Stimulated activated CD4-positive, alpha-beta T cell treated with anti-CD3 and anti-CD28 coated beads, Interleukin-15, amount 100 ng/mL, for 48 hours (primary cell): Measurements from ENCODE around the gene IFRD2.
"Not testable (repeated sequence)": the region's sequence is repeated elsewhere in the genome, so short reads cannot be mapped to it uniquely, and the experiment has no call there.

ENCODE experiments used
- DNase-seq, 2 donors: peaks; one replicate each; pipeline ENCODE4 v3.0.0-alpha.2; 2020; ENCODE audit warnings: low read depth in 2 of 2

The IFRD2 gene

DNA sequence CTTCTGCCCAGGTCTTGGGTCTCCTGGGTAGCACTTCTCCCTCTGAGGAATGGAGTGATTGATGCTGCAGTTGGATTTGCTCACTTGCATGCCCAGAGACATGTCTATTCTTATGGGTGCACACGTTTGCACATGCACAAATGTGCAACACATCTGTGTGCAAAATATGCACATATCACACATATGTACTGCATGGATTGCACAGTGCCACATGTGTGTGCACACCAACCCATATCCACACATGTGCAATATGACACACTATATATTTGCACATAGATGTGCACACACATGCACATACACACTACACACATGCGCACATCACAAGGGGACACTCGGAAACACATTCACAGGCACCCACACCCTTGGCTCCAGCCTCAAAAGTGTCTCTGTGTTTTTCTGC lies 24.0 kb downstream of the IFRD2 start:
- no peak for DNase-seq

DNA sequence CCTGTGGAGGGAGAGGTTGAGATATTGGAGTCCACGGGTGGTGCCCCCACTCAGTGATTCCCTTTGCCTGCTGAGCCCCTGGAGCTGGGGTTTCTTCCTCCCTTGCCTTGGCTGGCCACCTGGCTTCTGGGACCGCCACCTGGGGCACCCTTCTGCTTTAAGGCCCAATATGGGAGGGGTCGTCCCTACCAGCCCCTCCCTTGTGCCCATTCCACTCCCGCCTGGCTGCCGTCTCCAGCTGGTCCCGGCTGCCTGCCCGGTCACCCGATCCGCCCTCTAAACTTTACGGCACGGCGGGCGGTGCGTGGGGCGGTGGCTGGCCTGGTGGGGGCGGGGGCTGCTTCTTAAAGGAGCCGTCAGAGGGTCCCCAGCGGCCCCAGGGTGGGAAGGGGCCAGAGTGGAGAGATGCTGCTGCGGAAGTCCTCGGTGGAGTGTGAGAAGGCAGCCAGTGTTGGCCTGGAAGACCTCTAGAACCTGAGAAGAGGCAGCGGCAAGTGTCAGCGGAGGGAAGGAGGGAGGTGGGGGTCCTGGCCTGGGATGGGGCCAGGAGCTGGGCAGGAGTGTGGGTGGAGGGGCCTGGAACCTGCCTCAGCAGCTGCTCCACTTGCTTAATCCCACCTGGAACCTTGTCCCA lies 24.8 kb downstream of the IFRD2 start:
- DNase-seq = no peak

DNA sequence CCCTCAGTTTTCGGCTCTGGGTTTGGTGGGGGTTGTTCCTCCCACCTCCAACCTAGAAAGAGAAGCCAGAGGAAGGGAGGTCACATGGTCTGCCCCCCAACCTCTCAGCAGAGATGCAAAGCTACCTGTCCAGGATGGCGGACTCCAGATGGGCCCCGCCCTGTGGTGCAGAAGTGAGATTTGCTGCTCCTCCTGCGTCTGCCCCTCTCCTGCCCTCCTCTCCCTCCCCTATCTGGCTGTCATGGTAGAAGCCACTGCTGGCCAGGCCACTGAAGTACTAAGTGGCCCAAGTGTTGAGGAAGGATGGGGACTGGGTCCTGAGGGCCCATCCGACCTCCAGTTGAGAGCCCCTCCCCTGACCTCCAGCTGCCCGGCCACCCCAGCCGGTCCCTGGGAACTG lies 25.4 kb downstream of the IFRD2 start:
- DNase-seq = no peak

DNA sequence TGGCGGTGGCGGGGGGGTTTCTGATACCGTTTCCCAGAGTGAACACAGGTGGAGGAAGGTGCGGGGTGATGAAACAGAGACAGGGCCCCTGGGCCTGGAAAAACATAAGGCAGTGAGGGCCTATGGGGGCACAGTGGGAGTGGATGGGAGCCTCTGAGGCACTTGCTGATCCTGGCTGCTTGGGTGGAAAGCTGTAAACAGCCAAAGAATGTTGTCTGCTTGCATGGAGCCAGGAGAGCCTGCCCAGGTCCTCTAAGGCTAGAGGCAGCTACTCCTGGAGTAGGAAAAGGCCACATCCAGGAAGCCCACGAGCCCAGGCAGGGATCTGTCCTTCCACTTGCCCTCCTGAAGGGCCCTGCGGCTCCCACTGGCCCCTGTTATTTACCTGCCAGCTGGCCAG lies 26.2 kb downstream of the IFRD2 start:
- DNase-seq = no peak

DNA sequence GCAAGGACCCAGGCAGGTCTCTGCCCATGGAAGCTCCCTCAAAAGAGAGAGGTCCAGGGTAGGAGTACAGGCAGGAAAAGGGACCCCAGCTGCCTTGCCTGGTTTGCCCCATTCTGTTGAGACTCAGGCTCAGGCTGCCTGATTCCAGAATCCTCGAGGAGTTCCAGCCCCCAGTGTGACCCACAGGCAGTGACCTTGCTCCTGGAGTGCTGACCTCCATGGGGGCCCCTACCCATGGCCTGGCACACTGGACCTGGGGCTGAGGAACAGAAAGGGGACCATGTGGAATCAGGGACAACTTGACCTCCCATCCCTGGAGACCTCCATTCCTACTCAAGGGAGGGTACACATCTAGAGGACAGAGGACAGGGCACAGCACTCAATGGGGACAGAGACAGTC lies 26.7 kb downstream of the IFRD2 start:
- no peak for DNase-seq

DNA sequence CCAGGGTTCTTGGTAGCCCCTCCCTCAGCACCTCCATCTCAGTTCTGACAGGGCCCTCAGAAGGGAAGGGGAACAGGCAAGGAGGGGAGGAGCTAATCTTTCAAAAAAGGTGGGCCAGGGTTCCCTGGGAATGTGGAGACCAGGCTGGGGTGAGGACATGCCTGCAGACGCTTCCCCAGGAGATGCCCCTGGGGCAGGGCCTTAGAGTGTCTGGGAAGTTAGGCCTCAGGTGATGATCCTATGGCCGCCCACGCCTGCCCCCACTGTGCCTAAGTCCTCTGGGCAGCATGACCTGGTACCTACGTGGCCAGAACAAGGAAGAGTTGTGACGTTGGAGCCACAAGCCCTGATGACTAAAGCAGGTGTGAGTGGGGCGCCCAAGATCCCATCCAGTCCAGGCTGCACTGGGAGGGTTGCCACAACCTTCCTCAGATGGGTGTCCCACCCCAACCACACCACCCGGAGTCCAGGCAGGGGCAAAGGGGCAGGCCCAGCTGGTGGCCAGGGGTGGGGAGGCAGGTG lies 27.2 kb downstream of the IFRD2 start:
- no peak for DNase-seq

DNA sequence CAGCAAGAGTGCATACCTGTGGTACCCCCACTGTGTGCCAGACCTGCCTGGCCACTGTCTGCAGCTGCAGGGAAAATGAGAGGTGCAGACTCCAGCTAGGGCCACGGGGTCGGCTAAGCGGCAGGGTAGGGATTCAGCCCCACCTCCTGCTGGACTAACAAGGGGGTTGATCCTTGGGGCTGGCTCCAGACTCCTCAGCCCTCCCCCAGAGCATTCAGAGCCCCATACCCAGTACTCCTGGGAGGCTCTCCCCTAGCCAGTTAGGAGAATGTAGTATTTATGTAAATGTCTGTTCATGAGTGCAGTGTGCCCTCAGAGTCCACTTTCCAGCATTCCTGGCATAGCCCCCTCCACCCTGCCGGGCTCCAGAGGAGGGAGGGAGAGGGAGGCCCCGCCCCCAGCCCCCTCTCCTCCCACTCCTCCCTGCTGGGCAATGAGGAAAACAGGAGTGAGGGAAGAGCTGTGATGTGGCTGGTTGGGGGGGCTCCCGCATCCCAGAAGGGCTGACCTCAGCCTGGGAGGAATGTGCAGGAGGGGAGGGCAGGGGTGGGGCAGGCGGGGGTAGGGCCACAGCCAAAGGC lies 27.8 kb downstream of the IFRD2 start:
- no peak for DNase-seq

DNA sequence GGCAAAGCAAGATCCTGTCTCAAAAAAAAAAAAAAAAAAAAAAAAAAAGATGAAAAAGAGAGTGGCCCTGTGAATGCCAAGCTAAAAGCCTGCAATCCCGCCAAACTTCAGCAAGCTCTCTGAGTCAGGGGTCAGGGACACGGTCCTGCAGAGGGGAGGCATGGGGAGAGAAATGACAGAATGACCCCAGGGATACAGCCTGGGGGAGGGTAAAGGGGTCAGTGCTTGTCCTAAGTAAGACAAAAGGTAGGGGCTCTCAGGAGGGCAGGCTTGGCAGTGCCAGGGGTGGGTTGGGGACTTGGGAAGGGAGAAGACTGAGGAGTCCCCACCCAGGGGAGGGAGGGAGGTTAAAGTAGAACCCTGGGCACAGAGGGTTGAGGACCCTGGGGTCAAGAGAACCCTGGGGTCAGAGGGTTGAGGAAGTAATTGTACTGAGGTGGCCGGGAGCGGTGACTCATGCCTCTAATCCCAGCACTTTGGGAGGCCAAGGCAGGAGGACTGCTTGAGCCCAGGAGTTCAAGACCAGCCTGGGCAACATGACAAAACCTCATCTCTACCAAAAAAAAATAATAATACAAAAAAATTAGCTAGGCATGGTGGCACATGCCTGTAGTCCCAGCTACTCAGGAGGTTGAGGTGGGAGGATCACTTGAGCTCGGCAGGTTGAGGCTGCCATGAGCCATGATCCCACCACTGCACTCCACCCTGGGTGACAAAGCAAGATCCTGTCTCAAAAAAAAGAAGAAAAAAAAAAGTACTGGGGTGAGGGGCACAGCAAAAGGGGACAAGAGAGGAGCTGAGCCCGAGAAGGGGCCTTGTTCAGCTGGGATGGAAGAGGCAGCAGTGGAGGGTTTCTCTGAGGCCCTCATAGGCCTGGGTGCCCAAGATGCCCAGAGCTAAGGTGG lies 28.5 kb downstream of the IFRD2 start:
- no peak for DNase-seq

DNA sequence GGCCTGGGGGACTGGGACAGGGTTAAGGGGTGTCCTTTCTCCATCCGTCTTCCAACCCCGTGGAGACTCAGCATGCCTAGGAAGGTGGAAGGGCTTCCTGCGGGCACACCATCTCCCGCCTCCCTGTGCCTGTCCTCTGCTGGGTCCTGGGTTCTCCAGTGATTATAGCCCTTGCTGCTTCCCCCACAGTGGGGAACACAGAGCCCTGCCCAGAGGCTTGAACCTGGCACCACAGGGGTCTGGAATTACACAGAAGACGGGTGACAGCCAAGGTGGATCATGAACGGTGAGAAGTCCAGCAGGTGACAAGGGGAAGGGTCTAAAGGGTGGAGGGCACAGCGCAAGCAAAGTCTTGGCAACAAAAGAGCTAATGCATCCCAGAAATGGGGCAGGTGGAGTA lies 29.5 kb downstream of the IFRD2 start:
- no peak for DNase-seq

DNA sequence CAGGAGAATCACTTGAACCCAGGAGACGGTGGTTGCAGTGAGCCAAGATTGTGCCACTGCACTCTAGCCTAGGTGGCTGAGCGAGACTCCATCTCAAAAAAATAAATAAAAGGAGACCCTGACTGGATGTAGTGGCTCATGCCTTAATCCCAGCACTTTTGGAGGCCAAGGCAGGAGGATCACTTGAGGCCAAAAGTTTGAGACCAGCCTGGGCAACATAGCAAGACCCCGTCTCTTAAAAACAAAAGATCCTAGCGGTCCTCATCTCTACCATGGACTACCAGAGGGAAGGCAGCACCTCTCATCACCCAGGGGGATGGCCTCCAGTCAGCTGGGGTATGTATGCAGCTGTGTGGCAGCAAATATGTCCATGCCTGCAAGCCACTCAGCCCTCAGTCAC lies 30.0 kb downstream of the IFRD2 start:
- not testable (repeated sequence) for DNase-seq

DNA sequence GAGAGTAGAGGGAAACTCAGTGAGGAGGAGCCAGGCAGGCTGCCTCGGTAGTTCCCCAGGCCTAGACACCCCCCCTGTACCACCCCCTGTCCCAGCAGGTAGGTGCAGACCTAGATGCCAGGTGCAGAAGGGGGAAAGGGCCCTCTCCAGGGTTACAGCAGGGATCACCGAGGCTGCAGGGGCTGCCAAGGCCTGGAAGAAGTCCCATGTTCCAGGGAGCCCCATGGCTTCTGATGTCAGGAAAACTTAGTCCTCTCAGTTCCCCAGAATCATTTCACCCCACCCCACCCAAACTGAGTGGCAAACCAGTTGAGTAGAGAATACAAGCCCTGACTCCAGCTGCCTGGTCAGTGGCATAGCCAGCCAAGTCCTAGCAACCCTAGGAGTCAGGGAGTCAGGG lies 30.7 kb downstream of the IFRD2 start:
- no peak for DNase-seq

DNA sequence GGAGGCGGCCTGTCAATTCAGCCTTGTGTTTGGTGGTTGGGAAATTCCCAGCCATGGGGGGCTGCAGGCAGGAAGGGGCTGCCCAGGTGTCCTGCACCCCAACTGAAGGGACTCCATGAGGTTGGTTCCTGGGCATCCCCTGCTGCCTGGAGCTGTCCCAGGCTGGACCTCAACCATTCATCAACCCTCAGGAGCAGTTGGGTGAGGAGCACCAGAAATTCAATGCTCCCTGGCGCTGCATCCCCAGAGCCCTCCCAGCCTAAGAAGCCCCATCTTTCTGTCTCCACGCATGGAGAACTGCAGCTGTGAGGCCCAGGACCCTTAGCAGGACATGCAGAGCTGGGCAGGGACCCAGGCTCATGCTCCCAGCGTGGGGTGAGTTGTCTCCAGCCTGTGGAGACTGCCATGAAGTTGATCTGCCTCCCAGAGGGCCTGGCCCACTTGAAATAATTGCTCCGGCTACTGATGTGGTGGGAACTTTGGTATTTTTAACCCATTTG lies 31.2 kb downstream of the IFRD2 start:
- no peak for DNase-seq

DNA sequence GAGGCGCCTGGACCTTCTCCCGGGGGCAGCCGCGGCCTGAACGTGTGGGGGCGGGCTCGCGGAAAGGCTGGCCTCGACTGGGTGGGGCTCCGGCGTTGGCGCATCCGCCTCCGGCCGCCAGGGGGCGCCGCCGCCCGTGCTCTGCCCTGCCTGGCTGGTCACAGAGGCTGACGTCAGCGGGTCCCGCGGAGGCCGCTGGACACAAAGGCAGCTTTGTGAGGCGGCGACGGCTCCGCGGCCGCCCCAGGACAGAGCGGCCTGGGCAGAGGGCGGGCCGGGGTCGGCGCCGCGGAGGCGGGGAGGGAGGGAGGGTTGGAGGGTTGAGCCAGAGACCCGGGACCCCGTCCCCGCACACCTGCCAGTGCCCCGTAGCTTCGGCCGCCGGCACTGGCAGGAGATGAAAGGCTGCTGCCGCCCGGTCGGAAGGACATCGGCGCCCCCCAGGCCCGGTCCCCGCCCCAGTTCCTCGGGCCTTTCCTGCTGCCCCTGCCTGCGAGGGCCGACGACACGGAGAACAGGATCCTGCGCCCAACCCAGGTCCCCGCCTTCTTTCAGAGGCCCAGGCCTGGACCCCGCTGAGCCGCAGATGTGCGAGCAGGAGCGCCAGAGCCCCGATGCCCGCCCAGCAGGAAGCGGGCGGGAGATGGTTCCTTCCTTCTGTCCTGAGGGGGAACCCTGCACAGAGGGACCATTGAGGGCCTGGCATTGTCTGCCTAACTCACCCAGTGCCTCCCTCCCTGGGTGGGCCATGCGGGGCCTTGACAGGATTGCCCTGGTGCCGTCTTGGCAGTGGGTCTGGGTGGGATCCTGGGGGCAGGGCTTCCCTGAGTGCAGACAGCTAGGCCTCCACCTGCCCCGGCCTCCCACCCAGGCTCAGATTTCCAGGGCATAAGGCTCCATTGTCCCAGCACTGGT lies 31.9 kb downstream of the IFRD2 start:
- DNase-seq = peak; percentile 70 to 84

DNA sequence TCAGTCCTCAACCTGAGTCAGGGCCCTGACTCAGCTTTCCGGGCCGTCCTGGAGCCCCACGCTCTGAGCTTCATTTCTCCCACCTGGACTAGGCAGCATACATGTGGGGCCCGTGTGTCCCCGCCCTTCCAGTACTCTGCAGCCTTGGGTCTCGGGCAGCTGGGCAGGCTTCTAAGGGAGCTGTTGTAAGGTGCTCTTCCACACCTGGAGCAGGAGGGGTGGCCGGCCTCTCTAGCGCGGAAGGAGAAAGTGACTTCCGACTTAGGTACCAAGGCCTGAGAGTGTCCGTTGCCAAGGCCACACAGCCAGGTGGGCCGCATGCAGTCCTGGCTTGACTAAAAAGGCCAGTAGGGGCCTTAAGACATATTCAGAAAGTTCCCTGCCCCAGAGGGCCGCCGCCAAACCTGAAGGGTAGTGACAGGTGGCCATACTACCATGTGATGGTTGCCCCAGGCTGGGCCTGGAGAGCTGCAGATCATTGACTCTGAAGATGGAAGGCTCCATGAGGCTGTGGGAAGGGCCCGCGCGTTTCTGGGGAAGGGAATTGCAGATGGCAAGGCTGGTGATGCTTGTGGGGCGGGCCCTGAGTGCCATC lies 32.7 kb downstream of the IFRD2 start:
- DNase-seq = no peak

DNA sequence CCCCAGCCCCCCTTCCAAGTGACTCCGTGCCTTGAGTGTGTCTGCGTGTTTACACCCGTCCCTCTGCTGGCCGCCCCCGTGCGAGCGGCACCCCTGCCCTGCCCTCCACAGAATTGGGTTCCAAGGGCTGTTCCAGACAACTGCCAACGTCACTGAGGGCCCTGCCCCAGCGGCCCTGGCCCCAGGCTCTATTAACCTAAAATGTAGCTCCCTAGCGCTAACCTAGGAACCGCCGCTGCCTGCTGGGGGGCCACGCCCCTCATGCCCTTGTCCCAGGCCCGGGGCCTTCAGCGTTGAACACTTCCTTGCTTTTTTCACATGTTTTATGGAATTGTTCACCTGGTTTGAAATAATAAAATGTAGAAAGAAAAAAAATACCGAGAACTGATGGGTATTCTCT lies 33.2 kb downstream of the IFRD2 start:
- DNase-seq = no peak

DNA sequence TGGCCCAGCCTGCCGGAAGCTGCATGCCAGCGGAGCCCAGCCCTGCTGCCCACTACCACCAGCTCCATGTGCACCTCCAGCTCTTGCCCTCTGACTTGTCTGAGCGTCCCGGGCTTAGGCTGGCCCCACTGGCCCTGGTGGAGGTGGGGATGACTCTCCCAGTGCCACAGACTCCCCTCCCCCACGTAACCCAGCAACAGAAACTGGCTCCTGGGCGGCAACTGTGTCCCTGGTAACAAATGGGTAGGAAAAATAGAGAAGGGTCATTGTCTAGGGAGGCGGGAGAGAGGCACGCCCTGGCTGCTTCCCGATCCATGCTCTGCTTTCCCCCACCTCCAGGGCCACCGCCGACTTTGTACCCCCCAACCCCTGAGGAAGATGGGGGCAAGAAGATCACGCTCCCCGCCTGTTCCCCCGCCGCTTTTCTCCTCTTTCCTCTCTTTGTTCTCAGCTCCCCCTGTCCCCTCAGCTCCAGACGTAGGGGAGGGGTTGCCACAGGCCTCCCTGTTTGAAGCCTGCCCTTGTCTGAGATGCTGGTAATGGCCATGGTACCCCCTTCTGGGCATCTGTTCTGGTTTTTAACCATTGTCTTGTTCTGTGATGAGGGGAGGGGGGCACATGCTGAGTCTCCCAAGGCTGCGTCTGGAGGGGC lies 34.1 kb downstream of the IFRD2 start:
- DNase-seq = no peak

DNA sequence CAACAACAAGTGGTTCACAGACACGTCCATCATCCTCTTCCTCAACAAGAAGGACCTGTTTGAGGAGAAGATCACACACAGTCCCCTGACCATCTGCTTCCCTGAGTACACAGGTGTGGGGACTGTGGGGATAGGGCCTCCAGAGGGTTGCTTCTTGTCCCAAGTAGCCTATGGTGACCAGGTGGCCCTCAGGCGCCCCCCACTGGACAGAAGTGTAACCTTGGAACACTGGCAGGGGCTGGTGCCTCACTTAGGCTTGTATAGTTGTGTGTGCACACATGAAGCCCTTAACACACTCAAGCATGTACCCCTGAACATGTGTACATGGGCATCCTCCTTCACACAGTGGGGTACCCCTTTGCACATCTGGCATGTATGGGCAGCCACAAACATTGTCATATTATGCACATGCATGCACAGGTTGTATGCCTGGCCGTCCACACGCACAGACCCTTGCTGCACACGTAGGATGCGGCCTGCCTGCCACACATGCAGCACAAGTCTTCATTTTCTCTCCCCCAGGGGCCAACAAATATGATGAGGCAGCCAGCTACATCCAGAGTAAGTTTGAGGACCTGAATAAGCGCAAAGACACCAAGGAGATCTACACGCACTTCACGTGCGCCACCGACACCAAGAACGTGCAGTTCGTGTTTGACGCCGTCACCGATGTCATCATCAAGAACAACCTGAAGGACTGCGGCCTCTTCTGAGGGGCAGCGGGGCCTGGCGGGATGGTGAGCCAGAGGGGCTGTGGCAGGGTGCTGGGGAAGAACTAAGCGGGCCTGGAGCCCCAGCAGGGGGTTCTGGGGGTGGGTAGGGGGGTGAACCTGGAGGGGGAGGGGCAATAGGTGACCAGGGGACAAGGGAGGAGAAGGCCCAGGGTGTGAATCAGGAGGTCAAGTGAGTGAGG lies 35.0 kb downstream of the IFRD2 start:
- DNase-seq = peak in 1 of 2 donors; percentile 40

DNA sequence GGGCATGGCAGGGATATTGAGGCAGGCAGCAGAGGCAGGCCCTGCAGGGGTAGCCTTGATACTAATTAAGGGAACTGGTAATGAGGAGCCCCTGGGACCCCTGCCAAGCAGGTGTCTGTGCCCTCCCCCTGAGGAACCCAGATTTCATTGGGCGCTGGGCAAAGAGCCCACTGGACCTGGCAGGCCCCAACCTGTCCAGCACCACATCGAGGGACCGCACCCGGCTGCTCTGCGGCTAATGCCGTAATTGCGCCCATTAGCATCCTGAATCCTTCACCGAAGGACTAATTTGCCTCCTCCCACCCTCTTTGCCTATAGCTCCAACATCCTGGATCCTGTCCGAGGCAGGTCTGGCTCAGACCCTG lies 37.0 kb downstream of the IFRD2 start:
- no peak for DNase-seq

DNA sequence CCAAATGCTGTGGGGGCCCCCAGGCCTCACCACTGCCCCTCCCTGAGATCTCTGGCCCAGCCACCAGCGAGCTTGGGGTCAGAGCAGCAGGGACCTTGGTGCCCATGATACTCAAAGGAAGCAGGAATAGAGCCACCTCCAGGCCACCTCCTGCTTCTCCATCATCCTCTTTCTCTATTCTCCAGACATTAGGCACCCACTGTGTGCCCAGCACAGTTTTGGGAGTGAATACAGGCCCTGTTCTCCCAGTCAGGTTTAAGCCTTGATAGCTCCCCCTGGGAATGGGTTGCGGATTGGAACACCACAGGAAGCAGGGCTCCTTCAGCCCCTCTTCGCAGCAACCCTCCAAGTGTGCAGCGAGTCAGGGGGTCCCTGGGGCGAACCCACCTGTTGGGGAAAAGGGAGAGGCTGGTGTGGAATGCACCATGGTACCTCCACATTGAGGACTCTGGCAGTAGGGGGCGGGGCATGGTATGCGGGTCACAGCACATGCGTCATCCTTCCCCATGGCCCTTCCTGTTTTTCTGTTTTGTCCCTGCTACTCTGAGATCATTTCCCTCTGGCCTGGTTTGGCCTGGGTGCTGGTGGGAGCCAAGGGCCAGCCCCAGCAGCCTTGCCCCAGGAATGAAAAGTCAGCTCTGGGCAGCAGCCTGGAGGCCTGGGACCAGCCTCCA lies 37.5 kb downstream of the IFRD2 start:
- no peak for DNase-seq
